NCI-H2227 (cell line): ENCODE results near the gene C11orf42.
A peak's percentile ranks its signal among the peaks of the same experiment; 100 is the strongest.

Source experiments
- DNase-seq: peaks from one replicate; lab custom pipeline; 2025; ENCODE audit not compliant: unreplicated experiment; lab: John Stamatoyannopoulos, UW

C11orf42 gene

GRCh38 chr11:6251990-6252473, 46.7 kb downstream of the C11orf42 start:
- no peak for DNase-seq

GRCh38 chr11:6253197-6253596, 47.8 kb downstream of the C11orf42 start:
- no peak for DNase-seq

DNA sequence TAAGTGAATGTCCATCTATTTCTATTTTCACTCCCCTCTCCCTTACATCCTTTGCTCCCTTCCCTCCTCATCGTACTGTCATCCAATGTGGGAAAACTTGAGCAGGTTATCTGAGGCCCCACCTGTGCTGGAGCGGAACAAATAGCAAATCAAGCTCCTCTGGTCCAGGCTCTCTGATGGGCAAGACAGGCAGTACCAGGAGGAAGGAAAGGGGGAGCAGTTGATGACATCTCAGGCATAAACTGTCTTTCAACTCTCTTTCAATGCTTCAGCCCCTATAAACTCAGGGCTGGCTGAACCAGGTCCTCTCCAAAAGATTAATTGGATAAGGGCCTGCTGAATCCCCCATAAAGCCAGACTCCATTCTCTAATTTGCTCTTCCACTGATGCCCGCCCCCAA, 52.8 kb downstream of the C11orf42 start:
- no peak for DNase-seq

GRCh38 chr11:6258571-6259081, 53.3 kb downstream of the C11orf42 start:
- DNase-seq = peak; percentile 38

GRCh38 chr11:6260207-6260726, 54.9 kb downstream of the C11orf42 start:
- DNase-seq = no peak
